ENCODE measurements around the gene SNX18. TPM values are rescaled to one million over a fixed set of nuclear protein-coding genes. Genes with fewer than 3 reads are reported as not detected.

The SNX18 gene
- polyA plus RNA-seq, 1 donor: 30.5 TPM

GRCh38 chr5:54580997-54581811, 63.6 kb downstream of the SNX18 start:
- no peak for DNase-seq

GRCh38 chr5:54581831-54582548, 64.4 kb downstream of the SNX18 start:
- no peak for DNase-seq

GRCh38 chr5:54586336-54586735, 68.8 kb downstream of the SNX18 start:
- no peak for DNase-seq

GRCh38 chr5:54589786-54590185, 72.2 kb downstream of the SNX18 start:
- DNase-seq: no peak

- DNase-seq: no peak
Measured at GRCh38 chr5:54590824-54591223, 73.3 kb downstream of the SNX18 start.

- DNase-seq: no peak
Measured at GRCh38 chr5:54593779-54594178, 76.2 kb downstream of the SNX18 start.

- no peak for DNase-seq
Measured at GRCh38 chr5:54594181-54594580, 76.6 kb downstream of the SNX18 start.

GRCh38 chr5:54595721-54596120, 78.2 kb downstream of the SNX18 start:
- no peak for DNase-seq

Other genes with a start within 250 kb of the SNX18 start
- 24.6 TPM for gene ARL15, start 207.2 kb upstream of the SNX18 start, polyA plus RNA-seq (ENCODE audit: insufficient read length)
- gene HSPB3, start 62.1 kb upstream of the SNX18 start, polyA plus RNA-seq (ENCODE audit: insufficient read length): 123 TPM

Measured in hindlimb muscle (tissue), 1 donor.